GM18507 (cell line): ENCODE results near the gene HK2.

ENCODE experiments used
- DNase-seq: peaks from one replicate; pipeline ENCODE4 v3.0.0; 2011; ENCODE audit warnings: low read depth; ENCODE audit not compliant: insufficient read length; ENCODE audit errors: extremely low spot score
- FAIRE-seq: peaks from 2 replicates; lab custom pipeline; 2011; peaks lifted over from hg19 to GRCh38; lab: Jason Lieb, UNC

HK2 gene

DNA sequence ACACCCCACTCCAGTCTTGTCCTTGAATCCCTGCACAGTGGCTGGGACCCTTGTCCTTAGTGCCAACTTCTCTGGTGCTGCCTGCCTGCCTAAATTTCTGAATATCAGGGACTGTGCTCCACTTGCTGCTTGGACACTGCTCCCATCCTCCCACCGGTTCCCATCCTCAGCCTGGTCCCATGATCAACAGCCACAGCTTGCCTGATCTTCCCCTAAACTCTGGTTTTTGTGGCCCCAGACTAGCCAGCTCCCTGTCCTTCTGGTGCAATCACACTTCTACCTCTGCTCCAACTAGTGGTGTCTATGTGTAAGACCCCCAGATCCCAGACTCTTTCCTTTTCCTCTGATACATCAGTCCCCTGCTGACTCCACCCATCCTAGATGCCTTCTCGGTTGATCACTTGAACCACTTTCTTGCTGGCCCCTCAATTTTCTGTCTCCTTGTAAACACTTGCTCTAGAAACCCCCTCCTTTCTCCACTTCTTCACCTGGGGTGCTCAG, 87.4 kb downstream of the HK2 start:
- DNase-seq (no peak), FAIRE-seq (no peak)

DNA sequence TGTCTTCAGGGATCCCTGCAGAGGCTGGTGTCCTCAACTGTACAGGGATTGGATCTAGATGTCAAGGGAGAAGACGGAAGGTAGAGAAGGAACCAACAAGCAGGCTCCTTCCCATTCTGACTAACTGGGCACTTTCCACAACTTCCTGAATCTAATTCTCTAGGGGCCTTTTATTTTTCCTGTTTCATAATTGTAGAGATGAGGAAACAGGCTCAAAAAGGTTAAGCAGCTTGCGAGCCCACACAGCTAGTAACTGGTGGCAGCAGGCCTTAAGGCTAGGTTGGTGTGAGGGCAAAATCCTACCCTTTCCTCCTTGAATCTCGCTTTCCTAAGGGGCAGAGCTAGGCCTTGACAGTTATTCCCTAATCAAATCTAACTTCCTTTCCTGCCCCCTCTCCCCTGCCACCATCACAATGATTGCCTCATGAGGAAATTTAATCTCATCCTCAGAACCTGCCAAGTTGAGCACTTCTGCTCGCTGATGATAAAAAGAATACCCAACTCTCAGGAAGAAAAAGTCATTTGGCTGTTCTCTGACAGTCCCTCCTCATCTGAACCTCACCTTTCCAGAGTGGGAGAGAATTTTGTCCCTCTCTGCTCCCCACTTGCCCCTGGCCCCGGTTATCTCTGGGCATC, 88.8 kb downstream of the HK2 start:
- no peak for FAIRE-seq
- no peak for DNase-seq

DNA sequence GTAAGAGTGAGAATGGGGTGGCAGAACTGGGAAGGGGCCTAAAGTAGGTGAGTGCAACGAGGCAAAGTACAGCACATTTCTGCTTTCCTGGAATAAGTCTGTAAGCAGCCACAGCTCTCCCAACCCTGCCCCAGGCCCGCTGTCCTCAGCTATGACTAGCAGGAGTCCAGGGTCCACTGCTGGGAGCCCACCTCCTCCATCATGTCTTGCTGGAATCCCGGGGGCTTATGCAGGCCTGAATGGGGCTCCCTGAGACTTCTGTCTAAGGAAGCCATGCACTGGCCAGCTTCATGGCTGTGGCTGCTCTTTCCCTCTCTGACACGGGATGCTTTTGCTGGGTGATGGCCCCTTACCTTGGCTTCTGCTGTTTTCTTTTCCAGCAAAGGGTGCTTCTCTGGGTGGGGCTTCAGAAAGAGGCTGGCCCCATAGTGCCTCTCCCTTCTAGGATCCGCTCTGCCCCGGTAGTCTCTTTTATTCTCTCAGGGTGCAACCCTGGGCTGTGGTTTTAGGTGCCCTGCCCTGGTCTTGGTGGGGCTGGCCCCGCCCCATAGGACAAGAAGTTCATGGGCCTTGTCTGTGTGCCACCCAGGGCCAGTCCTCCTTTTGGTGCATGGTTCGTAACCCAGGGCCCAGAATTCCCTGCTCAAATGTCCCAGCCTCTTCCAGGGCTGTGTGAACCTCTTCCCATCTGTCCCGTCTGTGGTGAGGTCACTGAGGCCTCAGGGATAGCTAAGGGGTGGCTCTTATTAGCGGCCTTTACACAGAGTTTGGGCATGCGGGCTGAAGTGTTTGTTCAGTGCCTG, 90.7 kb downstream of the HK2 start:
- FAIRE-seq: no peak
- DNase-seq: no peak

DNA sequence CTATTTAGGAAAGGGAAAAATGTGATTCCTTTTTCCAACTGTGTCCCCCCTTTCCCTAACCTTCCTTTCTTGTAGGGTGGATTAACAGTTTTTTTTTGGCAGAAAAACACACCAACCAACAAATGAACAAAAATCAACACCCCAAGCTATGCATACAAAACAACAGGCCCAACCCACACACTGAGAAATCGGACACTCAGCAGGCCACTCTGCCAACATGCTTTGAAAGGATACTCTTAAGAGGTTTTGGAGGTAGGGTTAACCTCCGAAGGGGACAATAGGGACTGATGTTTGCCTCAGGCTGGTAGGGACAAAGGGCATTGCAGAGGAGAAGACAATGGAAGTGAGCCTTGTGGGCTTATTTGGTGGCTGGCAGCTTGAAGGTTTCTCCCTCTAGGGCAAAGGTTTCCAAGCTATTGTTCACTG, 91.4 kb downstream of the HK2 start:
- FAIRE-seq (no peak), DNase-seq (no peak)

DNA sequence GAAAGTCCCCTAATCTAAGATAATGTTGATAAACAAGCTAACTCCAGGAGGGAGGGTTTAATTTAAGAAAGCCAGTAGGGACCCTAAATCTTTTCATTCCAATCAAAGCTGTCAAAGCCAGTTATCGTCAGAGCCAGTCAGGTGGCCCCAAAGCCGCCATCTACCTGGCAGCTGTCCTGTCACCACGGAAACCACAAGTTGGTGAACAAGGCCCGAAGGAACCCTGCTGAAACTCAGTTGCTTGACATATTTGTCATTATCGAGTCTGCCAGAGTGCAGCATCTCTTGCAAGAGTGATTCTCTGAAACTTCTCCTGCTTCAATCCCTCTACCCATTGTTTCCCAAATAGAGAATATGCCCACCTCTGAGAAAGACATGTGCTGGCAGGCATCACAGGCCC, 93.7 kb downstream of the HK2 start:
- no peak for DNase-seq

DNA sequence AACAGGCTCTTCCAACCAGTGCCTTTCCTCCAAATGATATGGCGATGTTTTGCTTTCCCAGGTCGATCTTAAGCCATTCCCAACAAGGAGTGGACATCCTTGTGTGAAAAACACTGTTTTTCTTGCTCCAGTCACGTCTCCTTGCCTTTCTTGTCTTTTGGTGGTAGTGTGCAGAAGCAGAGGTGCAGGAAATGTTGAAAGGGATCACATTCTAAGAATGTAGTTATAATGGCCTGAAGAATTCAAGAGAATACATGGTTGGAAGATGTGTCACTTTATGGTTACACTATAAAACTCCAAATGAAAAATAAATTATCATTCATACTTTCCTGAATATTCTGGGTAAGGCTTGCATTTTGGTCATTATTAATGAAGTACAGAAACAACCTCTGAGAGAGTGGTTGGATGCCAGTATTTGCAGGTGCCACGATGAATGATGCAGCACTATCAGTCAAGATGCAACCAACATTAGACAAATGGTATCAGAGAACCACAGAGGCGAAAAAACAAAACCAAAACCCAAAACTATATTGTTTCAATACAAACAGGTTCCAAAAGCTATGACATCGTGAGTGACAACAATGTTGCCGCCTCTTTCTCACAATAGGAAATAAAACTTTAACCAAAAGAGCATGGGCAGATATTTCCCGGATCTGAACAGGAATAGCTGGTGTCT, 97.0 kb downstream of the HK2 start:
- FAIRE-seq (peak; percentile 5), DNase-seq (no peak)

More for the DNA sequence above, 93.7 kb downstream of the HK2 start:
- no peak for FAIRE-seq

DNA sequence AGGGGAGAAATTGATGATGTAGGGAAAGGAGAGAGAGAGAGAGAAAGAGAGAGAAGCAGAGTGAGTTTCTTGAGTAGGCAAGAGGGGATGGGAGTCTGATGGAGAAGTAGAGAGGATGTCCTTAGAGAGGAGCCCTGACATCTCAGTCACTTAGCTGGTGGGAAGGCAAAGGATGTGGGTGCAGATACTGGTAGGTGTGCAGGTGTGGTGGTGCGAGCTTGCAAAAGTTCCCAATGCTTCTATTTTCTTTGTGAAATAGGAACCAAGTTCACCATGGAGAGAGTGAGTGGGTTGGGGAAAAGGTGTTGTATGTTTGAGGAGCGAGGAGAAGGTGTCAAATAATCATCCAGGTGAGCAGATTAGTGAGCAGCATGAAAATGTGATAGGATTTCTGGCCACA, 98.0 kb downstream of the HK2 start:
- no peak for DNase-seq

DNA sequence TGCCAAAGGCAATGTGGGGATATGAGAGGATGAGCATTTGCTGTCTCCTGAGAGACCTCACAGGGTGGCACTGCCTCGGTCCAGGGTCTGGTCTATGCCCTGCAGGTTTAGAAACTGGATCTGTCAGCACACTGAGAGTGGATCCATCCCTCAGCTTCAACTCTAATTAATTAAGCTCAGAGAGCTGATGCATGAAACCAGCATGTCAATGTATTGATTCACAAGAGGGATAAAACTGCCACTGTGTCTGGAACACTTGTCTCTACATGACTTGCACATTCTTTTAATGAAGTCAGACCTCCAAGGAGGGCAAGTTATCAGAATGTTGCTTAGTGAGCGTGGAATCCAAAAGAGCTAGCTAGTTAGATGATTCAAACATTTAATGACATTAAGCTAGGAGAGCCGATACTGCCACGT, 102.1 kb downstream of the HK2 start:
- no peak for FAIRE-seq
- no peak for DNase-seq

More for the DNA sequence above, 98.0 kb downstream of the HK2 start:
- FAIRE-seq: no peak

DNA sequence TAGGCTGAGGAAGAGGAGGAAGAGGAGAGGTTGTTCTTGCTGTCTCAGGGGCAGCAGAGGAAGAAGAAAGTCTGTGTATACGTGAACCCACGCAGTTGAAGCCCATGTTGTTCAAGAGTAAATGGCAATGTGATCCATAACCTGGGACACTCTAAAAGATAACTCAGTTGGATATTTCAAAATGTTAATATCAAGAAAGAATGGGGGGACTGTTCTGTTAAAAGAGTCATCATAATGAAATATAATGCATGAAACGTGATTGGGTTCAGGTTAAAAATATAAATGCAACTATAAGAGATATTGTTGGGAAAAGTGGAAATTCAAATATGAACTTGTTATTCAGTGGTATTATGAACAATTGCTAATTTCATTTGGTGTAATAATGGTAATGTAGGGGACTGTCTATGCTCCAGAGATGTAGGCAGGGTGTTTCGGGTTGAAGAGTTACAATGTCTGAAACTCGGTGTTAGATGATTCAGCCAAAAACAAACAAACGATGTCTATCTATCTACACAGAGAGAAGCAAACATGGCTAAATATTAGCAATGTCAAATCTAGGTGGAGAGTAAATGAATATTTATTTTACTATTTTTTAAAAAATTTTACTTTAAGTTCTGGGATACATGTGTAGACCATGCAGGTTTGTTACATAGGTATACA, 103.4 kb downstream of the HK2 start:
- no peak for DNase-seq
- no peak for FAIRE-seq

DNA sequence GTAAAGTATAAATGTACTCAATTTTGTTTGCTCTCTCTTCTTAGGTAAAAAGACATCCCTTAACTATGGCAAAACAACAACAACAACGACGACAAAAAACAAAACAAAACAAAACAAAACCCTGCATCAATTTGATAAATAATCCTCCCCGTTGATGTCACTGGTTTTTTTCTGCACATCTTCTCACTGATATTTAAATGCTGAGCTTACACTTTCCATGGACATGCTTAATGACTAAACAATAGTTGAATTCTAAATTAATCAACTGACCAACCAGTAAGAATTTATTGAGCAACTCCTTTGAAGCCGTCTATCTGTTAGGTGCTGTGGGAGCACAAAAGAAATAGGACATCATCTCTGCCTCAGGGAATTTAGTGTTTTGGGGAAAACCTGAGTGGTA, 104.3 kb downstream of the HK2 start:
- no peak for FAIRE-seq
- no peak for DNase-seq

DNA sequence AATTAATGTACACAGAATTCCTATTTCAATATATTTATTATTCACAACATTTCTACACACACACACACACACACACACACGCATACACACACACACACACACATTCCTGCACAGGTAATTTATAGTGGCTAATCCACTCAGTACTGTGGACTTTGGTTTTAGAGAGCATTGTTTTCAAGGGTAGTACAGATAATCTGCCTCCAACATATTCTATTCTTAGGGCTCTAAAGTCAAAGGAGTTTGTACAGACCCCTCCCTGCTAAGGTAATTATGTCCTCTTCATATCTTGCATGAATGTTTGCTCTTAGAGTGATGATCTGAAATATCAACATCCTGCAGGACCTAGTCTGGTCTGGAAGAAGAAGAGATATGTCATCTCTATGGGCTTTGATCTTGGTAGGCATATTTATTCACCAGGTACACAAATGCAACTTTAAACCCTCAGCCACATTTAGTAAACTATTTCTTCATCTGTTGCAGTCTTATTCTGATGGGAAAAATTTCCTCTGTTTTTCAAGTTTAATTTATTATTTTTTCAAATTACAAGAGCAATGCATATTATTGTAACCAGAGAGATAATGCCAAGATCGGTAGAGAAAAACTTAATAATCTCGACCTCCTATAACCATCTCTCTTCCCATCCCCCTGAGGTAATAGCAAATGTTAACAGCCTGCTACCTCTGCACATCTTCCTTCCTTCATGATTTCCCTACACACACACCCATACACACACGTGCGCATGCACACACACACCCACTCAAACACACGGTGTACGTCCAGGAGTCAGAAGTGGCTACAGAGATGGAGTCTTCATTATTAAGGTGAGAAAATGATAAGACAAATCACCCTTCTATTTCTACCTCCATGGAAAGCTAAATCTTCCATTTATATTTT, 106.2 kb downstream of the HK2 start:
- DNase-seq: no peak

DNA sequence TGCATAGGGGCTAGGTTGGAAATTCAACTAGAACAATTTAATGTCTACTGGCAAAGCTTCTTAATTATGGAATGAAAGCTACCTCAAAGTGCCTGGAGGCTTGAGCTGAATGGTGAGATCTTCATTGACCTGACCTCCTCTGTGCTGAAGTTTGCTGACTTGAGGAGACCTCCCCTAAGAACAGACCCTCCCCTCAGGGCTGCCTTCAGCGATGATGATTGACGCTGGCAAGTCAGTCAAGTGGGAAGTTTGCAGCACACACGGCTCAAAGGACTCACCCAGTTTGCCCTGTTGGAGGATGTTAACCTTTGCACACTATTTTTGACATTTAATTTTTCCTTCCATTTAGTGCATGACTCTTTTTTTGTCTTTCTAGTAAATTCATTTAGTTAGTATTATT, 107.4 kb downstream of the HK2 start:
- DNase-seq (no peak), FAIRE-seq (no peak)

More for the DNA sequence above, 106.2 kb downstream of the HK2 start:
- FAIRE-seq: no peak

DNA sequence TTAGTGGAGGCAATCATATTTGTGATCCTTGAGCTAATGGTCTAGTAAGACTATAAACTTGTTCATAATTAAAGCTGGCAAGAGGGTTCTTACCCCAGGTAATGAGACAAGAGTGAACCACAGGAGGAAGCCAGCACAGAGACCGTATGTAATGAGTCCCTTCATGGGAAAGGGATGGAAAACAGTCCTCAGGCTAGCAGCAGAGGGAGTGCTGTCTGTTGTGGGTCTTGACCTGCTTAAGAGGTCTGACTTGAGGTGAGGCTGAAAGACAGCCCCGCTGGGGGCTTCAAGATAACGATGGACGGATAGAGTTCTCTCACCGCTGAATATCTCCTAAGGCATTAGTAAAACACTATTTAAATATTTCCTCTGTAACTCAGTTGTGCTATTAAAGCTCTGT, 108.3 kb downstream of the HK2 start:
- FAIRE-seq: no peak
- DNase-seq: no peak
